Muscle layer of duodenum (tissue), 2 donors: ENCODE data around the gene ACLY.

Source experiments
- H3K27ac ChIP-seq: one replicate; pipeline ENCODE4 v1.7.0; 2013; ENCODE audit warnings: mild to moderate bottlenecking, low read length
- H3K27me3 ChIP-seq: one replicate; pipeline ENCODE4 v1.7.0; 2013; ENCODE audit warnings: low read depth, mild to moderate bottlenecking, control low read depth, low read length
- H3K36me3 ChIP-seq, 2 donors: one replicate each; pipeline ENCODE4 v1.7.0; 2013; ENCODE audit warnings: low read length in 2 of 2, control low read depth in 1 of 2, mild to moderate bottlenecking in 1 of 2; ENCODE audit not compliant: insufficient read depth in 2 of 2, control insufficient read depth in 1 of 2
- H3K4me1 ChIP-seq, 2 donors: one replicate each; pipeline ENCODE4 v1.7.0; 2013; ENCODE audit warnings: low read length in 2 of 2, mild to moderate bottlenecking in 2 of 2, control low read depth in 1 of 2, moderate library complexity in 1 of 2; ENCODE audit not compliant: insufficient read depth in 2 of 2, control insufficient read depth in 1 of 2
- H3K4me3 ChIP-seq, 2 donors: one replicate each; pipeline ENCODE4 v1.7.0; 2013; ENCODE audit warnings: low read length in 2 of 2, low read depth in 1 of 2, mild to moderate bottlenecking in 1 of 2
- H3K9me3 ChIP-seq, 2 donors: one replicate each; pipeline ENCODE4 v1.7.0; 2013; ENCODE audit warnings: low read length in 2 of 2, control low read depth in 1 of 2, mild to moderate bottlenecking in 1 of 2; ENCODE audit not compliant: control insufficient read depth in 1 of 2
- donor health status: healthy.

The ACLY gene

DNA sequence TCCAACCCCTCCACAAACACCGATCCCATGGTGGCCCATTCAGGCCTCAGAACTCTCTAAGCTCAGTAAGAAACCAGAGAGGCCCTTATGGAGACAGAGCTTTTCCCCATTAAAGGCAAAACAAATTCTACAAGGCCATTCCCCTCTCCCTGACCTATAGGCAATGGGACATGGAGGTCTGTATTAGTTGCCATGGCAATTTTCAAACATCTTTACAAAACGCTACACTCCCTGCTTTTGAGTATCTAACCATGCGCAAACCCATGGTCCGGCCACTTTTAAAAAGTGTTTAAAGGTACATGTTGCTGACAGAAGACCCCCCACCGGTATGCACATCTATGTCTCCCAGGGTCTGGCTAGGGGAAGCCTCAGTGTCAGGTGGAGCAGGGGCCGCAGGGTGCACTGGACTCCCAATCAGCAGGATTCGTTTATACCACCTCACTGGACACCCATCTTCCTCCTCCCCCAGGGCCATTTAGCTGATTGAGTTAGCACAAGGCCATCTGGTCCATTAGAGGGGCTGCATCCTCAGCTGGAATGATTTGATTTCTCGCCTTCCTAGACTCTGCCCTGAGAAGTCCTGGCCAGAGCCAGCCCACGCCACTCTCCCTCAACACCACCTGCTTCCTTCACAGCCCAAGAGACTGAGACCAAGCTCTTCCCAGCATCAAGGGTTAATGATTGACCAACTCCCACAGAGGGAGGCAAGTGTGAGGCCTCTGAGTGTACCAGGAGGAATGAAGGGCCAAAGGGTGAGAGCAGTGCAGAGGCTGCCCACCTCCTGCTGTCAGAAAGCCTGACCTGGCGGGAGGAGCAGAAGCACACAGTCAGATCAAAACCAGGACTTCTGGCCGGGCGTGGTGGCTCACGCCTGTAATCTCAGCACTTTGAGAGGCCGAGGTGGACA, 10.9 kb downstream of the ACLY start:
- Histone ChIP-seq H3K27ac (no peak overlapping the region), H3K27me3 (no peaks in the 10 kb centered on the region), H3K36me3 (peaks cover 71 to 86% of the 10 kb centered on the region in 2 donors), H3K9me3 (no peaks in the 10 kb centered on the region), H3K4me1 (peaks cover 0 to 10% of the 10 kb centered on the region in 2 donors), H3K4me3 (no peak overlapping the region)

DNA sequence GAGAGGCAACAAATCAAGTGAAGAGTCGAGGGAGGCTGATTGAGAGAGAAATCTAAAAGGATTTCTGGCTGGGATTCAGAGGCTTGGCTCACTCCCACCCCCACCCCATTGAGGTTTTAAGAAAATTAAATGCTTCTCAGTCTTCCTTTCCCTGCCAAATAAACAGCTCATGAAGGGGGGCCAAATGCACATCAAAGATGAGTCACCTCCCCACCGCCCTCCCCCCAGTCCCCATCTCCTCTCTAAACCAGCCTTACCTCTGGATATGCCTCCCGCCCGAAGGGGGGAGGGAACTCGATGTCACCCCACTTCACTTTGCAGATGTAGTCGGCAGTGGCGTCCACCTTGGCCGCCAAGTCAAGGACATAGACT, 11.6 kb downstream of the ACLY start:
- peaks cover 0 to 10% of the 10 kb centered on the region in 2 donors for H3K4me1 ChIP-seq
- H3K27ac ChIP-seq: no peak overlapping the region
- peaks cover 64 to 85% of the 10 kb centered on the region in 2 donors for H3K36me3 ChIP-seq
- no peaks in the 10 kb centered on the region for H3K27me3 ChIP-seq
- H3K4me3 ChIP-seq: no peak overlapping the region
- no peaks in the 10 kb centered on the region for H3K9me3 ChIP-seq

DNA sequence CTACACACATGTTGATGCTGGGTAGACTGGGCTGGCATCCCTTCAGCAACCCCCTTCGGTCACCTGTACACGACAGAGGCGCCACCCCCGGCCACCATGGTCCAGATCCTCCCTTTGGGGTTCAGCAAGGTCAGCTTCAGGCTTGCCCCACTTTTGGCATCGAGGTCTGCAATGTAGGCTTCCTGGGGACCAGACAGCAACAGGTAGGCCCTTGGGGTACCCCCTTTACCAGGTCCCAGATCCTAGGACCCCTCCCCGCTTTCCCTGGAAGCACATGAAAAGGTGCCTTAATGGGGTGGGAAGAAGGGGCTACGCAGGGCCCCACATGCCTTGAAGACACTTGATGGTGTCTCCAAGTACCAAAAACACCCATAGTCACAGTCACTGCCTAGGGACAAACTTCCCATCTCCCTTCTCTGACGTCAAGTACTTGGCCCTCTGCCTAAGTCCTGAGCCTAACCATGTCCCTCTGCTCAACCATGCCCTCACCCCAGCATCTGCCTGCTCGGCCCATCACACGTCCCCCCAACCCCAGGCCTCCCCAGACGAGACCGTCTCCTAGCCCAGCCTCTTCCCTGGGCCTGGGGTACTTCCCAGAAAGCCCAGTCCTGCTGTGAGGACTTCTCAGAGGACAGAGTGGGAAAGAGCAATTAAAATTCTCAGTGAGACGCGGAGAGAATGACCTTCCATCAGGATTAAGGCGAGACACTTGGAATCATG, 12.1 kb downstream of the ACLY start:
- no peak overlapping the region for H3K4me3 ChIP-seq
- H3K36me3 ChIP-seq: peaks cover 67 to 85% of the 10 kb centered on the region in 2 donors
- H3K9me3 ChIP-seq: no peaks in the 10 kb centered on the region
- H3K27me3 ChIP-seq: no peaks in the 10 kb centered on the region
- peaks cover 0 to 10% of the 10 kb centered on the region in 2 donors for H3K4me1 ChIP-seq
- H3K27ac ChIP-seq: no peak overlapping the region

DNA sequence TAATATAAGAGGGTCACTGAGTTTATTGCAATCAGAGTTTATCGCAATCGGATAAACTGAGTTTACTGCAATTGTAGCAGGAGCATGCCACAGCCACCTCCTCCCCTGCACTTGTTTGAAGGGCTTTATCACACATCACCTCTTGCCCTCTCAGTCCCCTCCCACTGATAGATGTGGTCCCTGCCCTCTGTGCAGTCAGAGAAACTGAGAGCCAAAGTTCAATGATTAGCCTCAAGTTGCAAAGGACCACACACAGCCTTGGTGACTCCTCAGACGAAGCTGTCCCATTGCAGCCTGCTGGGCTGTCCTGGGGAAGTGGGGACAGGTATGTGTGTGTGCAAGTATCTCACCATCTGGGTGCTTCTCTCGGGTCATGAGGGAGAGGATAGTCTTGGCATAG, 13.6 kb downstream of the ACLY start:
- Histone ChIP-seq H3K36me3 (peaks cover 59 to 77% of the 10 kb centered on the region in 2 donors), H3K9me3 (no peaks in the 10 kb centered on the region), H3K27ac (no peak overlapping the region), H3K4me1 (peaks cover 0 to 10% of the 10 kb centered on the region in 2 donors), H3K27me3 (no peaks in the 10 kb centered on the region), H3K4me3 (no peak overlapping the region)

DNA sequence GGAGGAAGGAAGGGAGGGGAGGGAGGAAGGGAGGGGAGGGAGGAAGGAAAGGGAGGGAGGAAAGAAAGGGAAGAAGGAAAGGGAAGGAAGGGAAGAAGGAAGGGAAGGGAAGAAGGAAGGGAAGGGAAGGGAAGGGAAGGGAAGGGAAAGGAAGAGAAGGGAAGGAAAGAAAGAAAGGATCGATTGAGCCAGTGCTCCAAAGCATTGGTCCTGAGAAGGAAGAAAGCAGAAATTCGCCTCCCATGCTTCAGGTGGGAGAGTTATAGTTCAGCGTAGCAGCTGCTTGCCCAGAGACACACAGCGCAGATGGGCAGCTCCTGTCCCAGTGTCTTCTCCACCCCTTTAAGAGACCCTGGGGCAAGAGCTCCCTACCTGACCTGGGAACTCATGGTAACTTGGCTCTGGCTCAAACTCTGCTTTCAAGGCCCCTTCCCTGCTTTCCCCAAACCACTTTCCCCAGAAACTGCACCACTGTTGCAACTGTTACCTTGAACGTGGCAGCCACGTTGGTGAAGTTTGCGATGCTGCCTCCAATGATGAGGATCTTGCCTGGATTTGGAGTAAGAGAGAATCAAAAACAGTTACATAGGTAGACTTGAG, 14.4 kb downstream of the ACLY start:
- Histone ChIP-seq H3K27me3 (no peaks in the 10 kb centered on the region), H3K4me3 (no peak overlapping the region), H3K9me3 (no peaks in the 10 kb centered on the region), H3K36me3 (peaks cover 55 to 69% of the 10 kb centered on the region in 2 donors), H3K4me1 (peaks cover 0 to 10% of the 10 kb centered on the region in 2 donors), H3K27ac (no peak overlapping the region)

DNA sequence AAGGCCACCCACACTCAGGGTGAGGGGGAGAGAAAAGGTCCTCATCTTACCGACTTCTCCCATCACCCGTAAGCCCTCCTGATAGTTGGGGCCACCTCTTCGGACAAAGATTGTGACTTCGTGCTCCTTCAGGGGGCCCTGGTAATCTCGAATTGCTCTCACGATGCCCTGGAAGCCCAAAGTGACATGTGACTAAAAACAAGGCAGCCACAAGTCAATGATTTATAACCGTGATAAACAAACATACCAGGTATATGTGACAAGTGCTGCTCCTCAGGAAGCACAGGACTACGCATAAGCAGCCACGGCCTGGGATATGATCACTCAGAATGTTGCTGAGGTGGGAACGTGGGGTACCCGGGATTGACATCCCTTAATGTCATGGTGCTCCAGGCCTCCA, 17.1 kb downstream of the ACLY start:
- no peaks in the 10 kb centered on the region for H3K9me3 ChIP-seq
- H3K27me3 ChIP-seq: no peaks in the 10 kb centered on the region
- no peak overlapping the region for H3K27ac ChIP-seq
- H3K4me1 ChIP-seq: peaks cover 0 to 2% of the 10 kb centered on the region in 2 donors
- H3K4me3 ChIP-seq: no peak overlapping the region
- peaks cover 61 to 67% of the 10 kb centered on the region in 2 donors for H3K36me3 ChIP-seq

DNA sequence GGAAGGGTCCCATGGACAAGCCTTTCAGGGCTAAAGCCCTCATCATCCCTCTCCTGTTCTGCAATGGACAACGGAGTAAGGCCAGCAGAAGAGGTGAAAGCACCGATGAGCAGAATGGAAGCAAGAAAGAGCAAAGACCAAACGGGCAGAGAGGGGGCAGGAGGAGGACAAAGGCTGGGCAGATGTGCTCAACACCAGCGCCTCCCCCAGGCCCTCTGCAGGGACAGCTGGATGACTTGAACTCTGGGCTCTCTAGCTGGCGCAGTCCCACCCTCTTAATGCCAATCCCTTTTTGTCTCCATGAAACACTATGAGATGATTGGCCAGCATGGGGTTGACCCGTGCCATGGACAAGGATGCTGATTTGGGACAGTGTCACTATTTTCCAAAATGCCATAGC, 22.0 kb downstream of the ACLY start:
- Histone ChIP-seq H3K4me1 (peaks cover 5 to 21% of the 10 kb centered on the region in 2 donors), H3K27ac (no peak overlapping the region), H3K36me3 (peaks cover 50 to 63% of the 10 kb centered on the region in 2 donors)

DNA sequence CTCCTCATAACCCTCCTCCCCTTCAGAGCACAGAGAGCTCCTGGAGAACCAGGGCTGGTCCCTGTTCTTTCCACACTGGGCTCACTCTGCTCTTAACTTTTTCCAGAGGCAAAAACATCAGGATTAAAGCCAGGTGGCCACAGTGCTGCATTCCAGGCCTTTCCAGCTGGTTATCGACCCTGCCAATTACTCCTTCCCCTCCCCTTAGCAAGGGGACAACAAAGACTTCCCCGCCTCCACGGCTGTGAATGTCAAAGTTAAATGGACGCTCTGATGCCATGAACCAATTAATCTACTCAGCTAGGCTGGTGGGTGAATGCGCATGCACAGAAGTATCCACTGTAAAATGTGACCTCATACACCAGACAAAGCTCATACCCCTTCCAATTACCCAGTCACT, 23.1 kb downstream of the ACLY start:
- H3K4me3 ChIP-seq: no peak overlapping the region
- no peaks in the 10 kb centered on the region for H3K9me3 ChIP-seq
- peaks cover 46 to 61% of the 10 kb centered on the region in 2 donors for H3K36me3 ChIP-seq
- H3K27me3 ChIP-seq: no peaks in the 10 kb centered on the region
- peaks cover 5 to 21% of the 10 kb centered on the region in 2 donors for H3K4me1 ChIP-seq
- H3K27ac ChIP-seq: no peak overlapping the region

More for the DNA sequence above, 22.0 kb downstream of the ACLY start:
- Histone ChIP-seq H3K9me3 (no peaks in the 10 kb centered on the region), H3K27me3 (no peaks in the 10 kb centered on the region), H3K4me3 (no peak overlapping the region)

DNA sequence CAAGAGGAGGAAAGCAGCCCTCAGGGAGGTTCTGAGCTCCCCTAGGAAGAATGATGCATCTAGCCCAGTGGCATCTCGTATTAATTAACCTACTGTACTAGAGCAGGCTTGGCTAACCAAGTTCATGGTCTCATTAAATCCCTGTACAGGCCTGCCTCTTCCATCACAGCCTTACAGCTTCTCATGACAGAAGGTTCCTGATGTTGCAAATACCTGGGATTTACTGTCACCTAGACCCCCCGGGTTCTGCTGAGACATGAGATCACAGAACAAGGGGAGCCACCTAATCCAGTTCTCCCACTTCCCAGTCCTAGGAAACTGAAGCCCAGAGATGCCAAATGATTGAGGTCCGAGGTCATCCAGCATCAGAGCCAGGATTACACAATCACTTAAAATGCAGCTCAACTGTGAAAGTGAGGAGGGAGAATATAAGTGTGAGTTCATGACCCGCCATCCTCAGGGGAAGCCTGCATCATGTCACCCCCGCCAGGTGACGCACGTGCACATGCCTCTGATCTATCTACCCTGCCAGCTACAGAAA, 23.9 kb downstream of the ACLY start:
- H3K36me3 ChIP-seq: peaks cover 48 to 63% of the 10 kb centered on the region in 2 donors
- H3K27ac ChIP-seq: no peak overlapping the region
- H3K27me3 ChIP-seq: no peaks in the 10 kb centered on the region
- peaks cover 5 to 21% of the 10 kb centered on the region in 2 donors for H3K4me1 ChIP-seq
- no peak overlapping the region for H3K4me3 ChIP-seq
- no peaks in the 10 kb centered on the region for H3K9me3 ChIP-seq

DNA sequence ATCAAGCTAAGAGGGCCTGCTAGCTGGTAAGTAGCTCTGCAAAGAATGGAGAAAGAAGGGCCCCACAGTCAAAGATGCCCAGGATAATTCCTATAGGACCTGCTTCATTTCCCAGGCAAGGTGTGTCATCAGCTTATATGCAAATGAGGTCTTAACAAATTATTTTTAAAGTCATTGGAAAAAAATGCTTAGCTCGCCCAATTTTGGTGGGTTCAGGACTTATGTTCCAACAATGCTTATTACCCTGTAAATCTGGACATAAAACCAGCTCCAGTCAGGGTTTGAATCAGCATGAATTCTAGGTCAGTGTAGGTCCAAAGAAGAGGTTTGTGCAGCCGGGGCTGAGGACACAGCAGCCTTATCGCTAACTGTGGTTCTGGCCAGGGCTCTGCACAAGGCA, 25.4 kb downstream of the ACLY start:
- H3K36me3 ChIP-seq: peaks cover 45 to 72% of the 10 kb centered on the region in 2 donors
- no peaks in the 10 kb centered on the region for H3K27me3 ChIP-seq
- no peaks in the 10 kb centered on the region for H3K9me3 ChIP-seq
- no peak overlapping the region for H3K27ac ChIP-seq
- H3K4me1 ChIP-seq: peaks cover 5 to 21% of the 10 kb centered on the region in 2 donors
- no peak overlapping the region for H3K4me3 ChIP-seq

DNA sequence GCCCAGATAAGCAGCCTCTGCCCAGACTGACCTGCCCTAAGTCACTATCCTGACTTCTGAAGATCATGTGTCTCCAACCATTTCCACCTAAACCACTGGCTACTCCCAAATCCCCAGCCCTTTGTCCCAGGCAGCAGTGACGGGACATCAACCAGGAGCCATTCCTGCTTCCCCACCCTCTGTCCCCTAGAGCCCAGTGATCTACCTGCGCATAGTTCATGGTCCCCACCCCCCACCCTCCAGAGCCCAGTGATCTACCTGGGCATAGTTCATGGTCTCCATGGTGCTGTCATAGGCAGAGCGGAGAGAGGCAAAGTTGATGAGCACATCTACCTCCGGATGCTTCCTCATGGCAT, 26.8 kb downstream of the ACLY start:
- no peak overlapping the region for H3K27ac ChIP-seq
- peaks cover 45 to 69% of the 10 kb centered on the region in 2 donors for H3K36me3 ChIP-seq

More for the DNA sequence above, 26.8 kb downstream of the ACLY start:
- peaks cover 5 to 21% of the 10 kb centered on the region in 2 donors for H3K4me1 ChIP-seq
- no peaks in the 10 kb centered on the region for H3K9me3 ChIP-seq
- H3K4me3 ChIP-seq: no peak overlapping the region
- H3K27me3 ChIP-seq: no peaks in the 10 kb centered on the region
